ENCODE measurements around the gene BDH2.

Gene BDH2

DNA sequence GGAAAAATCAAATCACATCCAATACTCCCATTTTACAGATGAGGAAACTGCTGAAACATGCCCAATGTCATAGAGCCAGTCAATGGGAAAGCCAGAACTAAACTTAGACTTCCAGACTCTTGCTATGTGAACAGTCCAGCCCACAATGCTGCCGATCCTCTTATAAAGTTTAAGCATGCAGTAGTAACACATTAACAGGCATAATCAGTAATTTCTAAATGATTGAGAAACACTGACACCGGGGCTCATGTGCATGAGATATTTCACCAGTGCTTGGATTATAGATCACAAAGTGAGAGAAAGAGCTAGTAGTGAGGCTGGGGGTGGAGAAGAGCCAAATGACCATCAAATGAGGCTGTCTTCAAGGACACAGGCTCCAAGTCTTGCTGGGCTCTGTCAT is 2.5 kb downstream of the BDH2 start:
- TF ChIP-seq REST (IDR thresholded peaks at IDR 0.05; ENCODE audit: insufficient read depth in 1 of 2, low read depth in 2 of 2, low read length in 2 of 2), result no peak
- no peak for TF ChIP-seq TAF1 (IDR thresholded peaks at IDR 0.05; ENCODE audit: borderline replicate concordance, insufficient read depth, low read length)
- TF ChIP-seq FOXP2 (optimal IDR thresholded peaks at IDR 0.05; ENCODE audit: borderline replicate concordance, extremely low read depth, extremely low read length, insufficient read depth), result no peak
- TF ChIP-seq SIN3A (IDR thresholded peaks at IDR 0.05; ENCODE audit: borderline replicate concordance, insufficient read depth, low read length), result no peak
- TF ChIP-seq POLR2AphosphoS5 (IDR thresholded peaks at IDR 0.05; ENCODE audit: low read depth, low read length), result no peak

GRCh38 chr4:103095080-103095479 is 4.6 kb downstream of the BDH2 start:
- no peak for TF ChIP-seq SIN3A (IDR thresholded peaks at IDR 0.05; ENCODE audit: borderline replicate concordance, insufficient read depth, low read length)
- no peak for TF ChIP-seq TAF1 (IDR thresholded peaks at IDR 0.05; ENCODE audit: borderline replicate concordance, insufficient read depth, low read length)
- no peak for TF ChIP-seq POLR2AphosphoS5 (IDR thresholded peaks at IDR 0.05; ENCODE audit: low read depth, low read length)

DNA sequence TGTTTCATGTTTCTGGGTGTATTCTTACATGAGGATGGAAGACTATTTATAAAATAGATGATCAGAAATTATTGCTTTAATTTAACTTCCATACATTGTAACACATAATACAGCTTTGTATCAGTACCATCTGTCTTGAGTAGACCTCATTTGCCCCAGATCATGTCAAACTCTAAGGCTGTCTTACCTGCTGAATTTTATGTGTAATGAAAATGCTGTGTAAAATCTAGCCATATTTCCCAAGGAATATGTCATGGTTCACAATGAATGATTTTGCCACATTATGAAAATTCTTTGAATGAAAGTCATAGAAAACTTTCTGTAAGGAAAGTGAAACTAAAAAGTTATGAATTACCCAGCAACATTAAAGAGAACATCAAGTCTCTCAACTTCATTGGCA is 7.4 kb downstream of the BDH2 start:
- TF ChIP-seq SIN3A (IDR thresholded peaks at IDR 0.05; ENCODE audit: borderline replicate concordance, insufficient read depth, low read length) (no peak), POLR2AphosphoS5 (IDR thresholded peaks at IDR 0.05; ENCODE audit: low read depth, low read length) (no peak), TAF1 (IDR thresholded peaks at IDR 0.05; ENCODE audit: borderline replicate concordance, insufficient read depth, low read length) (no peak), REST (IDR thresholded peaks at IDR 0.05; ENCODE audit: insufficient read depth in 1 of 2, low read depth in 2 of 2, low read length in 2 of 2) (no peak), FOXP2 (optimal IDR thresholded peaks at IDR 0.05; ENCODE audit: borderline replicate concordance, extremely low read depth, extremely low read length, insufficient read depth) (no peak)

DNA sequence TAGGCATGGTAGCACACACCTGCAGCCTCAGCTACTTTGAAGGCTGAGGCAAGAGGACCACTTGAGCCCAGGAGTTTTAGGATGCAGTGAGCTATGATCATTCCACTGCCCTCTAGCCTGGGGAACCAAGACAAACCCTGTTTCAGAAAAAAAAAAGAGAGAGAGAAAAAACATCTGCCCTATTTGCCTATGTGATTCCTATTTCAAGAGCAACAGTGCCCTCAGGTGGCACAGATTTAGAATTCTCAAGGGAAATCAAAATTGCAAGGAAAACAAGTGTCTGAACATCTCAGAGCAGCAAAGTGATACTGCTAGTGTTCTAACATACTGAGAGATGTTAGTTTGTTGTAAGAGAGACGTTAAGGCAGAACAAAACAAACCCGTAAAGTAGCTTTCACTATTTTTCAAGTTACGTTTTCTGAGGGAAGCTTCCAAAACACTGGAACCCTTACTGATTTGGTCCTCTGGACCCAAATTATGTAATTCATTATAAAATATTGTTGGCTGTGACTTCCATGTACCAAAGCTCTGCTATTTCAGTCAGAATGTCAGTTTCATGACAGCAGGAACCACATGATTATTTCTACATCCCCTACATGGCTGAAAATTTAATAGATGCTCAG is 7.9 kb downstream of the BDH2 start:
- TF ChIP-seq SIN3A (IDR thresholded peaks at IDR 0.05; ENCODE audit: borderline replicate concordance, insufficient read depth, low read length), result no peak

DNA sequence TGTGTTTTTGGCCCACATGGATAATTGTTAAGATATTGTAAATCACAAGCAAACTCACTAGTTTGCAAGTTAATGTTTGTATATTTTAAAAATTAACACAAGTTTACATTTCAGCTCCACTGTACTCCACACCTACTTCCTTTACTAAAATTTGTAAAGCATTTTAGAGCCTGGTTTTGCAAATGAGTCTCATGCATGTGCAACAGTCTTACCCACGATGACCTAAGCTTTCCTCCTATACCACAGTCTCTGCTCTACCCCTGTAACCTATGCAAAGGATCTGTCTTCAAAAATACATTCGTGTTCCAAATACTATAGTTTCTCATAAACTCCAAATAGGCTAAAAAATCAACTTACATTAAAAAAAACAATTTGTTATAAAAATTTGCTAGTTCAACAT is 10.2 kb downstream of the BDH2 start:
- no peak for TF ChIP-seq REST (IDR thresholded peaks at IDR 0.05; ENCODE audit: insufficient read depth in 1 of 2, low read depth in 2 of 2, low read length in 2 of 2)
- no peak for TF ChIP-seq SIN3A (IDR thresholded peaks at IDR 0.05; ENCODE audit: borderline replicate concordance, insufficient read depth, low read length)
- no peak for TF ChIP-seq POLR2AphosphoS5 (IDR thresholded peaks at IDR 0.05; ENCODE audit: low read depth, low read length)
- TF ChIP-seq FOXP2 (optimal IDR thresholded peaks at IDR 0.05; ENCODE audit: borderline replicate concordance, extremely low read depth, extremely low read length, insufficient read depth), result no peak
- TF ChIP-seq TAF1 (IDR thresholded peaks at IDR 0.05; ENCODE audit: borderline replicate concordance, insufficient read depth, low read length), result no peak

DNA sequence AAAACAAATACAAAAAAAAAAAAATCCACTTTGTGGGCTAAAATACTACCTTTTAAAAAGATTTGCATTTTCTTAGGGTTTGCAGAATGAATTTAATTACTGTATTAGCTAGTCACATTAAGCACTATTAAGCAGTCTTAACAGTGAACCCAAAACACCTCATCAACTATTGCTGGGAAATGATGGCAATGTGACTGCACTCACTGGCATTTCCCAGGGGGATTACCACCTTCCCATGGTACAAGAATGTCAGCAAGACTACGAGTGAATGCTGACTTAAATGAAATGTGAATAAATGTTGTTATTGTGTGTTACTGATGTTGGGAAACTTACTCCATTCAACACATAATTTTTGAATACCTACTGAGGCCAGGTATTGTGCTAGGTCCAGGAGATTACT is 13.1 kb downstream of the BDH2 start:
- TF ChIP-seq FOXP2 (optimal IDR thresholded peaks at IDR 0.05; ENCODE audit: borderline replicate concordance, extremely low read depth, extremely low read length, insufficient read depth) (no peak), SIN3A (IDR thresholded peaks at IDR 0.05; ENCODE audit: borderline replicate concordance, insufficient read depth, low read length) (no peak), POLR2AphosphoS5 (IDR thresholded peaks at IDR 0.05; ENCODE audit: low read depth, low read length) (no peak), REST (IDR thresholded peaks at IDR 0.05; ENCODE audit: insufficient read depth in 1 of 2, low read depth in 2 of 2, low read length in 2 of 2) (no peak), TAF1 (IDR thresholded peaks at IDR 0.05; ENCODE audit: borderline replicate concordance, insufficient read depth, low read length) (no peak)

Measured in PFSK-1 (cell line).